SU-DHL-6 (cell line): ENCODE measurements around the gene TMEM11.

Experiments
- H2AFZ ChIP-seq: fragments of 200-600 bp; sonication (generic); 2 replicates; pipeline ENCODE4 v1.6.1; 2014; ENCODE audit warnings: low read depth, mild to moderate bottlenecking, moderate library complexity, mixed read lengths, antibody characterized with exemption, low read length; ENCODE audit not compliant: severe bottlenecking
- H3F3A ChIP-seq: fragments of 200-600 bp; shearing (Covaris generic); 2 replicates; pipeline ENCODE4 v1.6.0; 2016; ENCODE audit warnings: antibody characterized with exemption, mild to moderate bottlenecking; ENCODE audit not compliant: insufficient read depth
- H3K27ac ChIP-seq: fragments of 200-600 bp; sonication (generic); 2 replicates; pipeline ENCODE4 v1.5.1; 2016; ENCODE audit warnings: low read depth, mild to moderate bottlenecking, low read length, moderate library complexity, mixed read lengths
- H3K27me3 ChIP-seq: fragments of 200-600 bp; sonication (generic), shearing (Covaris generic); 2 replicates; pipeline ENCODE4 v1.6.0; 2014; ENCODE audit warnings: mild to moderate bottlenecking, low read length
- H3K36me3 ChIP-seq: fragments of 200-600 bp; sonication (generic); 2 replicates; pipeline ENCODE4 v1.6.1; 2014; ENCODE audit warnings: mild to moderate bottlenecking, low read length, mixed read lengths
- H3K4me2 ChIP-seq: fragments of 300-600, 200-600 bp; shearing (Covaris generic), sonication (generic); 2 replicates; pipeline ENCODE4 v1.6.0; 2014; ENCODE audit warnings: low read length, low read depth, mild to moderate bottlenecking; ENCODE audit not compliant: poor library complexity, severe bottlenecking
- H3K4me3 ChIP-seq: fragments of 200-600 bp; sonication (generic); 2 replicates; pipeline ENCODE4 v1.5.1; 2014; ENCODE audit warnings: antibody characterized with exemption, low read length, mild to moderate bottlenecking, mixed read lengths; ENCODE audit not compliant: insufficient read depth, poor library complexity, severe bottlenecking
- H3K79me2 ChIP-seq: fragments of 200-600 bp; sonication (generic); 2 replicates; pipeline ENCODE4 v1.6.1; 2014; ENCODE audit warnings: mild to moderate bottlenecking, low read length, moderate library complexity; ENCODE audit not compliant: insufficient read depth
- H3K9ac ChIP-seq: fragments of 200-600 bp; sonication (generic); 2 replicates; pipeline ENCODE4 v1.7.0; 2014; ENCODE audit warnings: mild to moderate bottlenecking, low read length
- H3K9me2 ChIP-seq: fragments of 200-600 bp; sonication (generic); replicated peaks from 2 replicates; pipeline ENCODE4 v1.6.1; 2014; ENCODE audit warnings: low read length; ENCODE audit not compliant: insufficient read depth
- H3K9me3 ChIP-seq: fragments of 200-600 bp; sonication (generic); 2 replicates; pipeline ENCODE4 v1.6.1; 2014; ENCODE audit warnings: low read length, mixed read lengths; ENCODE audit not compliant: insufficient read depth
- H4K20me1 ChIP-seq: fragments of 200-600 bp; sonication (generic); 2 replicates; pipeline ENCODE4 v1.6.1; 2014; ENCODE audit warnings: low read depth, mild to moderate bottlenecking, antibody characterized with exemption, low read length, moderate library complexity, mixed read lengths
- CTCF ChIP-seq: fragments of 200-600 bp; sonication (generic); IDR thresholded peaks from one replicate; pipeline ENCODE4 v1.5.1; 2017; ENCODE audit warnings: antibody characterized with exemption, mild to moderate bottlenecking, low read length, moderate library complexity; ENCODE audit not compliant: insufficient read depth, poor library complexity, severe bottlenecking
- EZH2phosphoT487 ChIP-seq: fragments of 200-600 bp; sonication (generic), shearing (Covaris generic); conservative IDR thresholded peaks from 2 replicates; pipeline ENCODE4 v1.6.1; 2018; ENCODE audit warnings: mild to moderate bottlenecking, antibody characterized with exemption, low read length, moderate library complexity, mixed read lengths

The TMEM11 gene

GRCh38 chr17:21247552-21248258 lies 33.7 kb upstream of the TMEM11 start:
- Histone ChIP-seq H3K36me3 (no peaks in the 10 kb centered on the region), H3F3A (no peaks in the 10 kb centered on the region), H3K9me2 (no peaks in the 10 kb centered on the region), H3K9ac (no peak overlapping the region), H3K4me2 (no peak overlapping the region), H3K79me2 (no peaks in the 10 kb centered on the region), H4K20me1 (no peaks in the 10 kb centered on the region), H3K27me3 (no peaks in the 10 kb centered on the region), H2AFZ (no peak overlapping the region), H3K4me3 (no peak overlapping the region), H3K9me3 (no peaks in the 10 kb centered on the region), H3K27ac (no peak overlapping the region)
- TF ChIP-seq EZH2phosphoT487 (no peak), CTCF (no peak)

- H4K20me1 ChIP-seq = no peaks in the 10 kb centered on the region
These were observed 32.7 kb upstream of the TMEM11 start for GRCh38 chr17:21246698-21247097.

GRCh38 chr17:21245639-21246084 lies 31.7 kb upstream of the TMEM11 start:
- Histone ChIP-seq H2AFZ (no peak overlapping the region), H3K4me2 (no peak overlapping the region), H3K79me2 (no peaks in the 10 kb centered on the region), H3K9ac (no peak overlapping the region), H3K9me3 (no peaks in the 10 kb centered on the region), H3K9me2 (no peaks in the 10 kb centered on the region), H3K4me3 (no peak overlapping the region), H4K20me1 (no peaks in the 10 kb centered on the region), H3K27ac (no peak overlapping the region), H3K27me3 (no peaks in the 10 kb centered on the region), H3K36me3 (no peaks in the 10 kb centered on the region), H3F3A (no peaks in the 10 kb centered on the region)
- TF ChIP-seq CTCF = no peak
- TF ChIP-seq EZH2phosphoT487 = no peak

More at GRCh38 chr17:21246698-21247097, 32.7 kb upstream of the TMEM11 start:
- Histone ChIP-seq H3K9me3 (no peaks in the 10 kb centered on the region), H2AFZ (no peak overlapping the region), H3F3A (no peaks in the 10 kb centered on the region), H3K27me3 (no peaks in the 10 kb centered on the region), H3K9me2 (no peaks in the 10 kb centered on the region), H3K36me3 (no peaks in the 10 kb centered on the region), H3K9ac (no peak overlapping the region), H3K4me2 (no peak overlapping the region), H3K4me3 (no peak overlapping the region), H3K27ac (no peak overlapping the region), H3K79me2 (no peaks in the 10 kb centered on the region)
- no peak for TF ChIP-seq EZH2phosphoT487
- TF ChIP-seq CTCF = no peak
